Activated gamma-delta T cell treated with anti-CD3 and anti-CD28 coated beads, Interleukin-2, amount 50 U/mL, for 16 hours (primary cell): ENCODE measurements around the gene ZNHIT6.
"Not testable (repeated sequence)": the region's sequence is repeated elsewhere in the genome, so short reads cannot be mapped to it uniquely, and the experiment has no call there.

Source experiments
- DNase-seq: peaks from one replicate; pipeline ENCODE4 v3.0.0-alpha.2; 2020; ENCODE audit warnings: low read depth

Gene ZNHIT6

DNA sequence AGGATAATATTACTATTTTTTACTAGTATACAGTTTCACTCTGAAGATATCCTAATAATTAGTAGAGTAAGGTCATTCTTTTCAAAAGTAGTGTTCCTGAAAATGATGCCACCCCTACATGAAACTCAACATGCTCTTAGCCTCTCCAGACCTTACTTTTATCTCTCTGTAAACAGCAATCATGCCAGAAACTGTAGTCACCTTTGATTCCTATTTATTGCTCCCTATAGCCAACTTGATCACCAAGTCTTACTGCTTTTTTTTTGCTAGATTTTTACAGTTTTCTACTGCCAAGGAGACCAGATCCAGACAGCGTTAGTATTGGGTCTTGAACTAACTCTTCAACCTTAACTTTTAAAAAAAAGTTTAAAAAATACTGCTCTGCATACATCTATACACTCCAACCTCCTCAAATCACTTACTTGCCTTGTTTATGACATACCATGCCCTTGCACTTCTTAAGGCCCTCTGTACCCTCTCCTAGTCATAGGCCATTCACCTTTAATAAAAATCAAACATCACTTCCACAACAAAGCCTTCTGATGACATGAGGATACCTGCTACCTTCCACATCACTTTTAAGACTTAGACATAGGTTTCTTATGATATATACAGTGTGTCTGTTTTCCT is 36.1 kb downstream of the ZNHIT6 start:
- DNase-seq: no peak

DNA sequence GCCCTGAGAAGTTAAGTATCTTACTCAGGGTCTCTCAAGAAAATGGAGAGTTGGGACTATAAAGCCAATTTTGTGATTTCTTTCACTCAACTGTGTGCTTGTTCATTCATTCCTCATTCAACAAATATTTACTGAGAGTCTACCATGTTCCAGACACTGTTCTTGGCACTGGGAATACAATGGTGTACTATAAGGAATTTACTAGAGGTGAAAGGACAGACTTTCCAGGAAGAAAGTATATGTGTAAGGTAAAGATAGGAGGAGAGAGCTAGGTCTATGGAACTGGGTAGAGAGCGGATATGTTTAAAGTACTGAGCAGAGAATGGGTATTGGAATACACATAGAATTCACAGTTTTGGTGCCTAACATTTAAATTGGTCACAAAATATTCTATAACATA is 42.3 kb downstream of the ZNHIT6 start:
- no peak for DNase-seq

GRCh38 chr1:85663382-85663781 is 44.9 kb downstream of the ZNHIT6 start:
- DNase-seq: no peak

DNA sequence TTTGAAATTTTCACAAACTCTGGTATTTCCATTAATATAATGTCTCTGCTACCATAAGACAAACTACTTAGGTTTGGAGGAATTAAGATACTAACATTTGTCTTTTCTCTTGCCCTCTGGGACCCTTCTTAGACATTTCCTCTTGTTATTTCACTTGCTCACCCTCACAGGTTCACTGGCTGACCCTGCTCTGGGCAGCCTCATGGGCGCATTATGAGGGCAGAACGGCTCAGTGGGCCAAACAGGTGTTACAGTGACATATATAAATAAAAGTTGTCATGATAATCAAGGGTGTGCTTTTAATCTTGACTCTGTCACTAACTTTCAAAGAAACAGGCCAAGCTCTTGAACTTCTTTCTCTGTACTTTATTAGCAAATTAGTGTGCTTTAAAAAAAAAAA is 46.5 kb downstream of the ZNHIT6 start:
- no peak for DNase-seq

DNA sequence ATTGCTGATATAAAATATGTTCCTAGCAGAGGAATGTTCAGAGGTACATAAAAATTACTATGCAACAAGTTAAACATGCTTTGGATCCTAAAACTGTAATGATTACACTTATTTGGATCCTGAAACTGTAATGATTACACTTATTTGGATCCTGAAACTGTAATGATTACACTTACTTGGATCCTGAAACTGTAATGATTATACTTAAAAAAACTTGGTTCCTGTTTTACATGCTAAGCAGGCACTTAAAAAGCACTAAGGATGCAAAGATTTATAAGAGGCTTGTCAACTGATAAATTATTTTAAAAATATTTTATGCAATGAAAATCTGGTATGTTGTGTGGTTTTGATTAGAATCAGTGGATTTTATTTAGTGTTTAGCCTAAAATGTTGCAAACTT is 47.7 kb downstream of the ZNHIT6 start:
- DNase-seq: no peak

DNA sequence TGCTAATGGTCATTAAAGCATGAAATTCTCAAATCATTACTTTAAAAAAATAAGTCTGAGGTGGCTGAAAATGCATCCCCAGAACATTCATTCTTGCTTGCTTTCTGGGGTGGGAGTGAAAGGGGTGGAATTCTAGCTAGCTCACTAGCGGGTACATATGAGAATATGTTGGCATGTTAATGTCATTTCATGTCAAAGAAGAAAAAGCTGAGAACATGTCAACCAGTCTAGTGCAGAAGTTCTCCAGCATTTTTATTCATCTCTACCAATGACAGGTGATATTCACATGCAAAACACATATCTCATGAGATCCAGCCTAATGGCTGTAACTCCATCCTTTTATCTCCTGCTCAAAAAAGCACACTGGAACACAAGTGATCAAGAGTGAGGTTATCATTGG is 49.1 kb downstream of the ZNHIT6 start:
- DNase-seq: no peak

DNA sequence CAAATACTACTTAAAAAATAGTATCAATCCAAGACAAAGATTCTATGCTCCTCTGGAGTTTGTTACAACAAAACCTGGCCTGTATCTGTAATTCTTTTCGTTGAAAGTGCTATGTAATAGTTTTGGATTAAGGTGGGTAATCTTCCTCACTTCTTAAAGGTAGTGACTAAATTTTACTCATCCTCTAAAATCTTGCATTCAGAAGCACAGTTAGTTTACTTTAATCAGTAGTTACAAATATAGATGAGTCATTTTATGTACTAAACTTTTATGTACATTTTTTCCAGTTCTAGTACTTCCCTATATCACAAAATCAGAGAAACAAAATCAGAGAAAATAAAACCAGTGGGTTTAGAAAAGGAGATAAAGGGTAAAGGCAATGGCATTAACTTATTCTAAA is 51.3 kb downstream of the ZNHIT6 start:
- DNase-seq: no peak

- DNase-seq: no peak
Measured at GRCh38 chr1:85656256-85656655, 52.0 kb downstream of the ZNHIT6 start.

GRCh38 chr1:85655315-85655714 is 52.9 kb downstream of the ZNHIT6 start:
- no peak for DNase-seq

DNA sequence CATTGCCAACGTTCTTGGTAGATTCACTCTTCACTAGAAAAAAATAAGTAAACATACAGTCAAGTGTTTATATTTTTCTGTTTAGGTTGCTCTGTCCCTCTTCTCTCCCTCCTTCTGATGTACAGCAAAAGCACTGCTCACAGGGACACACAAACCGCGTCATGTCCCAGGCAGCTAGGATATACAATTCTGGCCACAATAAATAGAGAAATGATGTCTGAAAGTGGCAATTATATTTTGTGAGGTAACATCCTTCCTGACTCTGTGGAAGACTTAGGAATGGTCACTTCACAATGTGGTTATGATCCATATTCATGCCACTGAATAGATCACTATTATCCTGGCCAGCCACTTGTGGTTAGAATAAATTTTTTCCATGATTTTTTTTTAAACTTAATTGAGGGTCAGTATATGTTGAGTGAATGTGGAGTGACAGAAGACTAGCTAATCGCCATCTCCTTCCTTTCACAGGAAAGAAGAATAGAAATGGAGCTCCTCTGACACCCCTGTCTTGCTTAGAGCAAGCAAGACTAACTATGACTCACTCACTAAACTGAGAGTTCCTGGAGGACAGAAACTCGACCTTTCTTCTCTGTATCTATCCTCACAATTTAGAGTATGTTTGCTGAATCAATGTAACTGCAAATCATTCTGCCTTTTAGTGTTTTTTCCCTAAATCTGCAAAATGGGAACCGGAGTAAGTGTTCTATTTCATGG is 54.0 kb downstream of the ZNHIT6 start:
- DNase-seq: no peak

DNA sequence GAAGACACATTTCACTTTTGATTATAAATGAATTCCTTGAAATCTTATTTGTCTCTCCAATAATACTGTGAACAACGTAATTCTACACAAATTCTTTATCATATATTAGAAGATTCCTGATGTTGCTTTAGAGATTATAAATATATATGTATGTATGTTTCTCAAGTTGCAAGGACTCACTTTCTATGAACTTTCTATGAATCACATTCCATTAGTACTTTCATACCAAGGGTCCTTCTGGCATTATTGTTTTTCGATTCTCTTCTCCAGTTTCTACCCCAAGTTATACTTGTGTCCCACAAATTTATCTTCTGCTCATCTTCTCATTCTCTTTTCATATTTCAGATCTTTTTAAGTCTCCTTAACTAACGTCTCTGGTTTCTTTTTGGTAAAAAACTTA is 55.9 kb downstream of the ZNHIT6 start:
- DNase-seq: no peak

DNA sequence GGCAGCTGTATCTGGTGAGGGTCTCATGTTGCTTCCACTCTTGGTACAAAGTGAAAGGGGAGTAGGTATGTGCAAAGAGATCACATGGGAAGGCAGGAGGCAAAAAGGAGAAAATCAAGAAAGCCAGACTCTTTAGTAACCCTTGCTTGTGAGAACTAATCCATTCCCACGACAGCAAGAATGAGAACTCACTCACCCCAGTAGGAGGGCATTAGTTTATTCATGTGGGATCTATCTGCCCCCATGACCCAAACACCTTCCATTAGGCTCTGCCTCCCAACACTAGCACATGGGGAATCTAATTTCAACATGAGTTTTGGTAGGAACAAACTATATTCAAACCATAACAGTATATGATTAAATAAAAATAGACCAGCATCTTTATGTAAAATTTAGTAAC is 57.6 kb downstream of the ZNHIT6 start:
- no peak for DNase-seq

DNA sequence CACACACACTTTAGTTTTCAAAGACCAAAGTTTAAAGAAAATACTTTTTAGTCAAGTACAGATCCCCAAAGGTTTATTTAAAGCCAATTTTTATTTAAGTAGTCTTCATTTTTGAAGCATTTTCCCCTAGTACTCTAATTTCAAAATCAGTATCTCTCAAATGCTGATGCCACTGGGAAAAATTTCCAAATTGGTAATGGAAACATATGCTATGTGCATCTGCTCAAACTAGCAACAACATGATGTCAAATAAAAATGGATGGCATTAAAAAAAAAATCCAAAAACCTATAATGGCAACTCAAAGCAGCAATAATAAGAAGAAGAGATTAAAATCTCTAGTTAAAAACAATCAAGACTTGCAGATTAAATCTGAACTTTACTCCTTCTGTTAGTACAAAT is 58.6 kb downstream of the ZNHIT6 start:
- DNase-seq: no peak

GRCh38 chr1:85641598-85642556 is 66.4 kb downstream of the ZNHIT6 start:
- DNase-seq: not testable (repeated sequence)

DNA sequence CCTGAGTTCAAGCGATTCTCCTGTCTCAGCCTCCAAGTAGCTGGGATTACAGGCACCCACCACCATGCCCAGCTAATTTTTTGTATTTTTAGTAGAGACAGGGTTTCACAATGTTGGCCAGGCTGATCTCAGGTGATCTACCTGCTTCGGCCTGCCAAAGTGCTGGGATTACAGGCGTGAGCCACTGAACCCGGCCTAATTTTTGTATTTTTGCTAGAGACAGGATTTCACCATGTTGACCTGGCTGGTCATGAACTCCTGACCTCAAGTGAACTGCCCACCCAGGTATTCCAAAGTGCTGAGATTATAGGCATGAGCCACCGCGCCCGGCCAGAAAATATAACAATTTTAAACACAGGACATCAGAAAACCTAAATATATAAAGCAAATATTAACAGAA is 68.3 kb downstream of the ZNHIT6 start:
- DNase-seq: not testable (repeated sequence)

DNA sequence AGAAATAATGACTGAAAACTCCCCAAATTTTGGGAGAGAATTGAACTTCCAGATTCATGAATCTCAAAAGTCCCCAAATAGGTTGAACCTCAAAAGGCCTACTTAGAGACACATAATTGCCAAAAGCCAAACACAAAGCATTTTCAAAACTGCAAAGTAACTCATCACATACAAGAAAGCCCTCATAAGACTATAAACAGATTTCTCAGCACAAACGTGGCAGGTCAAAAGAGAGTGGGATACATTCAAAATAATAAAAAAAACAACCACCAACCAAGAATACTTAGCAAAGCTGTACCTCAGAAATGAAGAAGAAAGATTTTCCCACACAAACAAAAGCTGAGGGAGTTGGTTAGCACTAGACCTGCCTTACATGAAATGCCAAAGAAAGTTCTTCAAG is 69.8 kb downstream of the ZNHIT6 start:
- DNase-seq: no peak

- no peak for DNase-seq
Measured at GRCh38 chr1:85630493-85630892, 77.7 kb downstream of the ZNHIT6 start.

- DNase-seq: no peak
Measured at GRCh38 chr1:85629532-85629920, 78.7 kb downstream of the ZNHIT6 start.

DNA sequence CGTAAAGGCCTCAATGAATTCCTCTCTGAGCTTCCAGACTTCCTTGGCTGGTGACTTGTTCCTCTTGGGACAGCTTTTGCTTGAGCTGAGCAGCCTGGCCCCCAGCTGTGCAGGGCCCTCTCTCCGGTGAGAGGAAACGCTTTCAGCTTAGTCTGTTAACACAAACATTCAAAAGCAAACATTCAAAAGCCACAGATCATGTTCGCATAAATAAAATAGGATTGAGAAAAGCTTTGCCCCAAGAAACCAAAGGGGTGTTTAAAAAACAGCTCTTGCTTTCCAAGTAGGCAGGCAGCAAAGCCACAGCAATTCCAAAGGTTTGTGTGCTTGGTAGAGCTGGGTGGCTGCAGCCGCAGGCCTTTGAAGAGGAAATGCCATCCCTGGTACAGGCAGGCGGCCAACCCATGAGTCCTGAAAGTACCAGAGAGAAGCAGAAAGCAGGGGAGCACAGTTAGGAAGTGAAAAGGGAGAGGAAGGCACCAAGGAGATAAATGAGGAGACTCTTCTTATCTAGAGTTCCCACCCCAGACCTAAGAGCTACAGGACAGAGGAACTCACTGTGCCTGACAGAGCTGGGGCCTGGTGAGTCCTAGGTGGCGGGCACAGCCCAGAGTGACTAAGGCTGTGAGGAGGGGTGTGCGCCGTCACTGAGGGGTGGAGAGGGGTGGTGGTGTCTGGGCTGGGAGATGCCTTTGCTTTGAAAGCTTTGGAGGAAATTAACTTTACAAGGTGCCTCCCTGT is 79.3 kb downstream of the ZNHIT6 start:
- DNase-seq: no peak

DNA sequence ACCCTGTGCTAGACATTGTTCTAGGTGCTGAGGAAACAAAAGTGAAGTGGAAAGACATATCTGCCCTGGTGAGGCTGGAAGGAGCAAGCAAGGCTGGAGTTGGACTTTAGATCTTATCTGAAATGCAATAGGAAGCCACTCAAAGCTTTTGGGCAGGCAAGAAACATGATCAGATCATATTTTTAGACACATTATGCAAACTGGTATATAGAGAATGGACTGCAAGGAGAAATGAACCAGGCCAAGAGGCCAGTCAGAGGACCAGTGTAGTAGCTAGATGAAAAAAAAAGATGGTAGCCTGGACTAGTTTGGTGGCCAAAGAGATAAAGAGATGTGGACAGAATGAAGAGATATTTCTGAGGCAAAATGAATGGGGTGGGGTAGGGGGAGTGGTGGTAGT is 81.4 kb downstream of the ZNHIT6 start:
- DNase-seq: no peak

DNA sequence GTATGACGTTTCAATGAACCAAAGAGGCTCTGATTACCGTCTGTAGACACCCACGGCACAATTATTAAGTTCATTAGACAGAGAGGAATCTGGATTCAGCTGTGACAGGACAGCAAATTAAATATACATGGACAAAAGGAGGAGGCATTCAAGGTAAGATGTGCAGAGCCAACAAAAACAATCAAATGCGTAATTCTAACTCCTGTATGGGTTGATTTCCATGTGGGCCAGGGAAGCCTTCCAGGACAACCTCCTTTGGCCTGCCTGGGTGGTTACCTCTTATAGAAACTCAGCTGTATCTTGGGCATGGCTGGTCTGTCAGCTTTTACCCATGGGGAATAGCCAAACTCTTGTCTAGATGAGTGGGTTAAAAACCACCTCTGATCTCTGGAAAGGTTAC is 83.9 kb downstream of the ZNHIT6 start:
- DNase-seq: no peak

DNA sequence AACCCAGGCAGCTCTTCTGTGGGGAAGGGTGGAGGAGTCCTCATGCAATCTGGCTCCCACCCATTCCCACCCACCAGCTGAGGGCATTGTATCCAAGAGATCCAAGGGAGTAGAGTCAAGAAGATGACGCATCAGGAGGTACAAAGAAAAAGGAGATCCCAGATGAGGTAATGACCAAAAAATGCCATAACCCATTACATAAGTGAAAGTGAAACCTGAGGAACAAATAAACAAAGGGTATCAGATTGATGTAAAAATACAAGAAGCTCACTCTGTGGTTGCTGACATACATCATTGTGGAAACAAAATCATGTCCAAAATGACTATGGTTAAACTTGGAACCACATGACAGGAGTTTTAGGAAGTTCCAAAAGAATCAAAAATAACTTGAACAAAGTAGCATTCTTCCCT is 85.2 kb downstream of the ZNHIT6 start:
- DNase-seq: no peak
